IMR-90 (cell line): Measurements from ENCODE around the gene LDB1.

Experiments
- CEBPB ChIP-seq: IDR thresholded peaks from 2 replicates; pipeline ENCODE4 v1.6.1; 2012; ENCODE audit warnings: low read depth, low read length, improper control_type of control experiment
- CHD1 ChIP-seq: IDR thresholded peaks from 2 replicates; pipeline ENCODE4 v1.6.1; 2012; ENCODE audit warnings: low read depth, low read length, improper control_type of control experiment
- CTCF ChIP-seq: conservative IDR thresholded peaks from 2 replicates; pipeline ENCODE4 v1.5.1; 2012; ENCODE audit warnings: mild to moderate bottlenecking, low read depth, low read length, improper control_type of control experiment
- FOS ChIP-seq: fragments of 150-350 bp; IDR thresholded peaks from 2 replicates; pipeline ENCODE4 v1.6.1; 2016; ENCODE audit warnings: low read depth, low read length
- MAFK ChIP-seq: IDR thresholded peaks from 2 replicates; pipeline ENCODE4 v1.6.1; 2012; ENCODE audit warnings: low read depth, low read length, improper control_type of control experiment
- MAZ ChIP-seq: IDR thresholded peaks from 2 replicates; pipeline ENCODE4 v1.6.1; 2012; ENCODE audit warnings: low read depth, mild to moderate bottlenecking, low read length, improper control_type of control experiment, moderate library complexity, borderline replicate concordance
- MXI1 ChIP-seq: IDR thresholded peaks from 2 replicates; pipeline ENCODE4 v1.6.1; 2012; ENCODE audit warnings: low read depth, mild to moderate bottlenecking, low read length, moderate library complexity, borderline replicate concordance
- NFE2L2 ChIP-seq: fragments of 150-350 bp; IDR thresholded peaks from 2 replicates; pipeline ENCODE4 v1.6.1; 2016; ENCODE audit warnings: low read depth, mild to moderate bottlenecking, low read length
- POLR2A ChIP-seq: IDR thresholded peaks from 2 replicates; pipeline ENCODE4 v1.6.1; 2012; ENCODE audit warnings: mild to moderate bottlenecking, low read depth, low read length
- RAD21 ChIP-seq: IDR thresholded peaks from 2 replicates; pipeline ENCODE4 v1.6.1; 2012; ENCODE audit warnings: low read length, improper control_type of control experiment
- RCOR1 ChIP-seq: IDR thresholded peaks from 2 replicates; pipeline ENCODE4 v1.6.1; 2012; ENCODE audit warnings: mild to moderate bottlenecking, low read length, improper control_type of control experiment; ENCODE audit not compliant: insufficient replicate concordance
- RFX5 ChIP-seq: IDR thresholded peaks from 2 replicates; pipeline ENCODE4 v1.8.0; 2012; ENCODE audit warnings: low read depth, mild to moderate bottlenecking, low read length, moderate library complexity
- SMC3 ChIP-seq: fragments of 150-350 bp; IDR thresholded peaks from 2 replicates; pipeline ENCODE4 v1.6.1; 2016; ENCODE audit warnings: low read depth, mild to moderate bottlenecking, antibody characterized with exemption, low read length, moderate library complexity
- USF2 ChIP-seq: fragments of 150-350 bp; IDR thresholded peaks from 2 replicates; pipeline ENCODE4 v1.6.1; 2017; ENCODE audit warnings: mild to moderate bottlenecking, antibody characterized with exemption, low read length, low read depth

- TF ChIP-seq MAZ, result no peak
- TF ChIP-seq CEBPB, result no peak
- TF ChIP-seq USF2, result peak; percentile 50
- TF ChIP-seq CTCF, result no peak
- TF ChIP-seq FOS, result no peak
- TF ChIP-seq POLR2A, result no peak
- TF ChIP-seq RAD21, result no peak
- no peak for TF ChIP-seq RCOR1
- TF ChIP-seq SMC3, result no peak
- no peak for TF ChIP-seq RFX5
- no peak for TF ChIP-seq NFE2L2
- TF ChIP-seq MXI1, result no peak
- no peak for TF ChIP-seq CHD1
- TF ChIP-seq MAFK, result no peak
Measured at GRCh38 chr10:102118867-102119266, 1.3 kb downstream of the LDB1 start.
